ENCODE results near the gene FAM25A.
"Not testable (repeated sequence)": the region's sequence is repeated elsewhere in the genome, so short reads cannot be mapped to it uniquely, and the experiment has no call there.

- not testable (repeated sequence) for TF ChIP-seq POLR2AphosphoS5 (IDR thresholded peaks at IDR 0.05; ENCODE audit: borderline replicate concordance, low read depth, low read length); EZH2 (IDR thresholded peaks at IDR 0.05)
Measured at GRCh38 chr10:87008303-87008702, 11.8 kb upstream of the FAM25A start.

All from SK-N-MC (cell line).